ENCODE measurements around the gene REXO5. TPM values are rescaled to one million over a fixed set of nuclear protein-coding genes. Genes with fewer than 3 reads are reported as not detected.

REXO5 gene
- total and polyA plus RNA-seq, 10 of the 15 experiments (the other 5 are each of a cell fraction or from before 2014, with no cell fraction given), result 3.8 to 15.5 (median 10.1) TPM

GRCh38 chr16:20865420-20866131 lies 59.2 kb downstream of the REXO5 start (continued):
- peak; percentile 92; the same call in 1 of the 2 replicates for TF ChIP-seq CHD1 (IDR thresholded peaks at IDR 0.05; ENCODE audit: low read depth, low read length)
- no peak for TF ChIP-seq SMC3 (IDR thresholded peaks at IDR 0.05; ENCODE audit: borderline replicate concordance, low read length)
- TF ChIP-seq MEF2A (IDR thresholded peaks at IDR 0.05; ENCODE audit: insufficient read depth, low read depth, low read length), result peak; percentile 61; the same call in 1 of the 2 replicates
- TF ChIP-seq NRF1 (conservative IDR thresholded peaks at IDR 0.05; ENCODE audit: low read depth, low read length), result no peak
- TF ChIP-seq ZBED1 (IDR thresholded peaks at IDR 0.05; ENCODE audit: borderline replicate concordance), result no peak
- 0 out of 2 replicates have a peak, but pooled peaks have one; percentile 37 for TF ChIP-seq TBL1XR1 (IDR thresholded peaks at IDR 0.05; ENCODE audit: low read depth, low read length)
- TF ChIP-seq ZNF592 (IDR thresholded peaks at IDR 0.05), result no peak
- TF ChIP-seq SIN3A (IDR thresholded peaks at IDR 0.05; ENCODE audit: low read depth, low read length), result no peak
- 0 out of 2 replicates have a peak, but pooled peaks have one; percentile 5 for TF ChIP-seq ZBTB40 (IDR thresholded peaks at IDR 0.05; ENCODE audit: borderline replicate concordance)
- TF ChIP-seq SMAD1 (IDR thresholded peaks at IDR 0.05; ENCODE audit: low read depth, partially characterized antibody), result no peak
- no peak for TF ChIP-seq ZBTB11 (CRISPR knock-in tag; IDR thresholded peaks at IDR 0.05)
- TF ChIP-seq MXI1 (IDR thresholded peaks at IDR 0.05; ENCODE audit: low read depth, low read length), result 0 out of 2 replicates have a peak, but pooled peaks have one; percentile 23
- no peak for TF ChIP-seq ZBTB4 (CRISPR knock-in tag; IDR thresholded peaks at IDR 0.05)
